GM23338 (cell line): Measurements from ENCODE around the gene KRTAP1-4. TPM values are rescaled to one million over a fixed set of nuclear protein-coding genes. Genes with fewer than 3 reads are reported as not detected.
A peak's percentile ranks its signal among the peaks of the same experiment; 100 is the strongest.

ENCODE experiments used
- ATAC-seq: fragments of 200-7000 bp; cut with Tn5 transposase; 3 replicates; pipeline ENCODE4 v1.9.1; 2020
- DNase-seq: peaks from one replicate; pipeline ENCODE4 v3.0.0-alpha.2; 2015; ENCODE audit warnings: low spot score
- H2AFZ ChIP-seq: fragments of 200-600 bp; sonication (generic); 2 replicates; pipeline ENCODE4 v1.8.0; 2016; ENCODE audit warnings: antibody characterized with exemption, mild to moderate bottlenecking, moderate library complexity
- H3F3A ChIP-seq: fragments of 200-600 bp; sonication (generic); replicated peaks from 2 replicates; pipeline ENCODE4 v1.8.0; 2017; ENCODE audit warnings: antibody characterized with exemption, mixed run types, low read depth
- H3K27ac ChIP-seq: fragments of 200-600 bp; sonication (generic); 2 replicates; pipeline ENCODE4 v1.6.1; 2016; ENCODE audit warnings: low read depth
- H3K27me3 ChIP-seq: fragments of 200-600 bp; sonication (generic); 2 replicates; pipeline ENCODE4 v1.8.0; 2016; ENCODE audit warnings: mild to moderate bottlenecking, mixed run types, moderate library complexity; ENCODE audit not compliant: insufficient read depth
- H3K36me3 ChIP-seq: fragments of 200-600 bp; sonication (generic); 2 replicates; pipeline ENCODE4 v1.8.0; 2016; ENCODE audit warnings: mild to moderate bottlenecking; ENCODE audit not compliant: insufficient read depth
- H3K4me1 ChIP-seq: fragments of 200-600 bp; sonication (generic); 2 replicates; pipeline ENCODE4 v1.8.0; 2016; ENCODE audit warnings: mild to moderate bottlenecking, moderate library complexity; ENCODE audit not compliant: insufficient read depth
- H3K4me2 ChIP-seq: fragments of 200-600 bp; sonication (generic); 2 replicates; pipeline ENCODE4 v1.7.1; 2017; ENCODE audit warnings: mixed run types
- H3K4me3 ChIP-seq: fragments of 200-600 bp; sonication (generic); 2 replicates; pipeline ENCODE4 v1.6.1; 2016; ENCODE audit warnings: mixed run types
- H3K79me2 ChIP-seq: fragments of 200-600 bp; sonication (generic); replicated peaks from 2 replicates; pipeline ENCODE4 v1.8.0; 2017; ENCODE audit warnings: mild to moderate bottlenecking; ENCODE audit not compliant: insufficient read depth
- H3K9me2 ChIP-seq: fragments of 200-600 bp; sonication (generic); 2 replicates; pipeline ENCODE4 v1.8.0; 2017; ENCODE audit not compliant: insufficient read depth
- H4K20me1 ChIP-seq: fragments of 200-600 bp; sonication (generic); replicated peaks from 2 replicates; pipeline ENCODE4 v1.8.0; 2017; ENCODE audit warnings: mild to moderate bottlenecking; ENCODE audit not compliant: insufficient read depth
- H3K27ac Mint-ChIP-seq: 2 replicates; pipeline ENCODE4 v1.8.0; 2020; ENCODE audit warnings: inconsistent platforms, mild to moderate bottlenecking, moderate library complexity, mixed read lengths
- H3K27me3 Mint-ChIP-seq: 3 replicates; pipeline ENCODE4 v1.8.0; 2022; ENCODE audit warnings: low read depth, mild to moderate bottlenecking, moderate library complexity, mixed read lengths, inconsistent platforms; ENCODE audit not compliant: insufficient read depth, poor library complexity
- H3K36me3 Mint-ChIP-seq: 3 replicates; pipeline ENCODE4 v1.8.0; 2021; ENCODE audit warnings: low read depth, mild to moderate bottlenecking, inconsistent platforms, moderate library complexity, mixed read lengths
- H3K4me1 Mint-ChIP-seq: 3 replicates; pipeline ENCODE4 v1.8.0; 2020; ENCODE audit warnings: mild to moderate bottlenecking, inconsistent platforms, mixed read lengths
- H3K4me3 Mint-ChIP-seq: 3 replicates; pipeline ENCODE4 v1.8.0; 2021; ENCODE audit warnings: moderate library complexity, mild to moderate bottlenecking, inconsistent platforms, mixed read lengths
- H3K9me3 Mint-ChIP-seq: 3 replicates; pipeline ENCODE4 v1.8.0; 2020; ENCODE audit warnings: moderate library complexity, mild to moderate bottlenecking, inconsistent platforms, mixed read lengths
- EZH2phosphoT487 ChIP-seq: fragments of 200-600 bp; sonication (generic); IDR thresholded peaks from one replicate; pipeline ENCODE4 v1.8.1; 2018; ENCODE audit warnings: antibody characterized with exemption; ENCODE audit not compliant: unreplicated experiment
- JUNB ChIP-seq: IDR thresholded peaks from one replicate; pipeline ENCODE4 v1.6.1; 2016; ENCODE audit warnings: antibody characterized with exemption; ENCODE audit not compliant: unreplicated experiment
- STAT1 ChIP-seq: IDR thresholded peaks from one replicate; pipeline ENCODE4 v1.6.1; 2016; ENCODE audit warnings: antibody characterized with exemption; ENCODE audit not compliant: unreplicated experiment
- ZNF114 ChIP-seq: fragments of 250-450 bp; sonication (Bioruptor Pico); IDR thresholded peaks from 2 replicates; pipeline ENCODE4 v1.5.0; 2020; ENCODE audit warnings: mild to moderate bottlenecking, moderate library complexity
- ZNF331 ChIP-seq: fragments of 250-450 bp; sonication (Bioruptor Pico); IDR thresholded peaks from 2 replicates; pipeline ENCODE4 v1.5.0; 2020; ENCODE audit warnings: low read depth, mild to moderate bottlenecking, moderate library complexity
- long read RNA-seq: library from polyadenylated mRNA; unstranded; transcript quantifications from one replicate; pipeline ENCODE4 v2.0.0, GENCODE V29; 2020; ENCODE audit not compliant: unreplicated experiment
- polyA plus RNA-seq: library from polyadenylated mRNA; unstranded; fragments of >200 nt; fragmentation: Nextera tagmentation; extraction: Ambion mirVana; gene quantifications from 2 replicates; pipeline ENCODE4 v1.2.1, GENCODE V29; 2016
- total RNA-seq: library from RNA; depleted of rRNA; stranded (reverse); fragments of >200 nt; shearing (Covaris generic); gene quantifications from 2 replicates; pipeline ENCODE4 v1.2.3, GENCODE V29; 2014; rRNA removed
- TF ChIP-seq, protein P1 (sequence below), 2 experiments: fragments of 200-600 bp in 1 of 2; sonication (generic) in 1 of 2; conservative IDR thresholded peaks; 2 replicates each; pipeline versions ENCODE4 v1.5.1 to v1.6.1; 2016 to 2017; ENCODE audit warnings: antibody characterized with exemption in 2 of 2, low read depth in 2 of 2, mild to moderate bottlenecking in 2 of 2, moderate library complexity in 1 of 2
- TF ChIP-seq, protein P2 (sequence below): fragments of 250-450 bp; sonication (Bioruptor Pico); IDR thresholded peaks from 2 replicates; pipeline ENCODE4 v1.5.0; 2020; ENCODE audit warnings: mild to moderate bottlenecking, moderate library complexity
- TF ChIP-seq, protein P3 (sequence below): IDR thresholded peaks from 2 replicates; pipeline ENCODE4 v1.6.1; 2016; ENCODE audit warnings: antibody characterized with exemption

KRTAP1-4 gene
- not detected in 2 replicates for total RNA-seq
- polyA plus RNA-seq, result not detected in 2 replicates
- long read RNA-seq, result 0 reads

- H3K27ac Mint-ChIP-seq, result no peak within 1 kb of the TSS
Measured at GRCh38 chr17:41029633-41030245, at the start of gene KRTAP1-4. TSS of gene KRTAP1-4 (minus strand) at chr17:41030195. CDS start at chr17:41030078, 117 bp downstream.

More at GRCh38 chr17:41029633-41030245, at the start of gene KRTAP1-4:
- Histone ChIP-seq H2AFZ (0 out of 2 replicates have a peak within 1 kb of the TSS, but pooled peaks have one; percentile 3), H3K9me2 (no peaks in the 10 kb centered on the region), H3K27ac (no peak within 1 kb of the TSS), H4K20me1 (no peaks in the 10 kb centered on the region), H3K36me3 (no peaks in the 10 kb centered on the region), H3K4me3 (no peak within 1 kb of the TSS), H3K4me1 (no peaks in the 10 kb centered on the region), H3F3A (no peaks in the 10 kb centered on the region), H3K4me2 (no peak within 1 kb of the TSS), H3K27me3 (no peaks in the 10 kb centered on the region), H3K79me2 (no peaks in the 10 kb centered on the region)
- H3K27me3 Mint-ChIP-seq, result peaks cover 2% of the 10 kb centered on the region
- no peak within 1 kb of the TSS for H3K4me3 Mint-ChIP-seq
- DNase-seq (no peak), ATAC-seq (no peak)
- no peaks in the 10 kb centered on the region for H3K9me3 Mint-ChIP-seq
- H3K36me3 Mint-ChIP-seq, result no peaks in the 10 kb centered on the region
- TF ChIP-seq ZNF114 (no peak), JUNB (no peak), EZH2phosphoT487 (no peak), ZNF331 (CRISPR knock-in tag) (no peak), STAT1 (no peak)
- TF ChIP-seq, protein P1, sequence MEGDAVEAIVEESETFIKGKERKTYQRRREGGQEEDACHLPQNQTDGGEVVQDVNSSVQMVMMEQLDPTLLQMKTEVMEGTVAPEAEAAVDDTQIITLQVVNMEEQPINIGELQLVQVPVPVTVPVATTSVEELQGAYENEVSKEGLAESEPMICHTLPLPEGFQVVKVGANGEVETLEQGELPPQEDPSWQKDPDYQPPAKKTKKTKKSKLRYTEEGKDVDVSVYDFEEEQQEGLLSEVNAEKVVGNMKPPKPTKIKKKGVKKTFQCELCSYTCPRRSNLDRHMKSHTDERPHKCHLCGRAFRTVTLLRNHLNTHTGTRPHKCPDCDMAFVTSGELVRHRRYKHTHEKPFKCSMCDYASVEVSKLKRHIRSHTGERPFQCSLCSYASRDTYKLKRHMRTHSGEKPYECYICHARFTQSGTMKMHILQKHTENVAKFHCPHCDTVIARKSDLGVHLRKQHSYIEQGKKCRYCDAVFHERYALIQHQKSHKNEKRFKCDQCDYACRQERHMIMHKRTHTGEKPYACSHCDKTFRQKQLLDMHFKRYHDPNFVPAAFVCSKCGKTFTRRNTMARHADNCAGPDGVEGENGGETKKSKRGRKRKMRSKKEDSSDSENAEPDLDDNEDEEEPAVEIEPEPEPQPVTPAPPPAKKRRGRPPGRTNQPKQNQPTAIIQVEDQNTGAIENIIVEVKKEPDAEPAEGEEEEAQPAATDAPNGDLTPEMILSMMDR (conservative IDR thresholded peaks at IDR 0.05; ENCODE audit: low read depth in 2 of 2), result no peak
- TF ChIP-seq, protein P2, sequence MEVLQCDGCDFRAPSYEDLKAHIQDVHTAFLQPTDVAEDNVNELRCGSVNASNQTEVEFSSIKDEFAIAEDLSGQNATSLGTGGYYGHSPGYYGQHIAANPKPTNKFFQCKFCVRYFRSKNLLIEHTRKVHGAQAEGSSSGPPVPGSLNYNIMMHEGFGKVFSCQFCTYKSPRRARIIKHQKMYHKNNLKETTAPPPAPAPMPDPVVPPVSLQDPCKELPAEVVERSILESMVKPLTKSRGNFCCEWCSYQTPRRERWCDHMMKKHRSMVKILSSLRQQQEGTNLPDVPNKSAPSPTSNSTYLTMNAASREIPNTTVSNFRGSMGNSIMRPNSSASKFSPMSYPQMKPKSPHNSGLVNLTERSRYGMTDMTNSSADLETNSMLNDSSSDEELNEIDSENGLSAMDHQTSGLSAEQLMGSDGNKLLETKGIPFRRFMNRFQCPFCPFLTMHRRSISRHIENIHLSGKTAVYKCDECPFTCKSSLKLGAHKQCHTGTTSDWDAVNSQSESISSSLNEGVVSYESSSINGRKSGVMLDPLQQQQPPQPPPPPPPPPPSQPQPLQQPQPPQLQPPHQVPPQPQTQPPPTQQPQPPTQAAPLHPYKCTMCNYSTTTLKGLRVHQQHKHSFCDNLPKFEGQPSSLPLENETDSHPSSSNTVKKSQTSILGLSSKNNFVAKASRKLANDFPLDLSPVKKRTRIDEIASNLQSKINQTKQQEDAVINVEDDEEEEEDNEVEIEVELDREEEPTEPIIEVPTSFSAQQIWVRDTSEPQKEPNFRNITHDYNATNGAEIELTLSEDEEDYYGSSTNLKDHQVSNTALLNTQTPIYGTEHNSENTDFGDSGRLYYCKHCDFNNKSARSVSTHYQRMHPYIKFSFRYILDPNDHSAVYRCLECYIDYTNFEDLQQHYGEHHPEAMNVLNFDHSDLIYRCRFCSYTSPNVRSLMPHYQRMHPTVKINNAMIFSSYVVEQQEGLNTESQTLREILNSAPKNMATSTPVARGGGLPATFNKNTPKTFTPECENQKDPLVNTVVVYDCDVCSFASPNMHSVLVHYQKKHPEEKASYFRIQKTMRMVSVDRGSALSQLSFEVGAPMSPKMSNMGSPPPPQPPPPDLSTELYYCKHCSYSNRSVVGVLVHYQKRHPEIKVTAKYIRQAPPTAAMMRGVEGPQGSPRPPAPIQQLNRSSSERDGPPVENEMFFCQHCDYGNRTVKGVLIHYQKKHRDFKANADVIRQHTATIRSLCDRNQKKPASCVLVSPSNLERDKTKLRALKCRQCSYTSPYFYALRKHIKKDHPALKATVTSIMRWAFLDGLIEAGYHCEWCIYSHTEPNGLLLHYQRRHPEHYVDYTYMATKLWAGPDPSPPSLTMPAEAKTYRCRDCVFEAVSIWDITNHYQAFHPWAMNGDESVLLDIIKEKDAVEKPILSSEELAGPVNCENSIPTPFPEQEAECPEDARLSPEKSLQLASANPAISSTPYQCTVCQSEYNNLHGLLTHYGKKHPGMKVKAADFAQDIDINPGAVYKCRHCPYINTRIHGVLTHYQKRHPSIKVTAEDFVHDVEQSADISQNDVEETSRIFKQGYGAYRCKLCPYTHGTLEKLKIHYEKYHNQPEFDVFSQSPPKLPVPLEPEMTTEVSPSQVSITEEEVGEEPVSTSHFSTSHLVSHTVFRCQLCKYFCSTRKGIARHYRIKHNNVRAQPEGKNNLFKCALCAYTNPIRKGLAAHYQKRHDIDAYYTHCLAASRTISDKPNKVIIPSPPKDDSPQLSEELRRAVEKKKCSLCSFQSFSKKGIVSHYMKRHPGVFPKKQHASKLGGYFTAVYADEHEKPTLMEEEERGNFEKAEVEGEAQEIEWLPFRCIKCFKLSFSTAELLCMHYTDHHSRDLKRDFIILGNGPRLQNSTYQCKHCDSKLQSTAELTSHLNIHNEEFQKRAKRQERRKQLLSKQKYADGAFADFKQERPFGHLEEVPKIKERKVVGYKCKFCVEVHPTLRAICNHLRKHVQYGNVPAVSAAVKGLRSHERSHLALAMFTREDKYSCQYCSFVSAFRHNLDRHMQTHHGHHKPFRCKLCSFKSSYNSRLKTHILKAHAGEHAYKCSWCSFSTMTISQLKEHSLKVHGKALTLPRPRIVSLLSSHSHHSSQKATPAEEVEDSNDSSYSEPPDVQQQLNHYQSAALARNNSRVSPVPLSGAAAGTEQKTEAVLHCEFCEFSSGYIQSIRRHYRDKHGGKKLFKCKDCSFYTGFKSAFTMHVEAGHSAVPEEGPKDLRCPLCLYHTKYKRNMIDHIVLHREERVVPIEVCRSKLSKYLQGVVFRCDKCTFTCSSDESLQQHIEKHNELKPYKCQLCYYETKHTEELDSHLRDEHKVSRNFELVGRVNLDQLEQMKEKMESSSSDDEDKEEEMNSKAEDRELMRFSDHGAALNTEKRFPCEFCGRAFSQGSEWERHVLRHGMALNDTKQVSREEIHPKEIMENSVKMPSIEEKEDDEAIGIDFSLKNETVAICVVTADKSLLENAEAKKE (CRISPR knock-in tag), result no peak
- TF ChIP-seq, protein P3, sequence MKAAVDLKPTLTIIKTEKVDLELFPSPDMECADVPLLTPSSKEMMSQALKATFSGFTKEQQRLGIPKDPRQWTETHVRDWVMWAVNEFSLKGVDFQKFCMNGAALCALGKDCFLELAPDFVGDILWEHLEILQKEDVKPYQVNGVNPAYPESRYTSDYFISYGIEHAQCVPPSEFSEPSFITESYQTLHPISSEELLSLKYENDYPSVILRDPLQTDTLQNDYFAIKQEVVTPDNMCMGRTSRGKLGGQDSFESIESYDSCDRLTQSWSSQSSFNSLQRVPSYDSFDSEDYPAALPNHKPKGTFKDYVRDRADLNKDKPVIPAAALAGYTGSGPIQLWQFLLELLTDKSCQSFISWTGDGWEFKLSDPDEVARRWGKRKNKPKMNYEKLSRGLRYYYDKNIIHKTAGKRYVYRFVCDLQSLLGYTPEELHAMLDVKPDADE, result no peak
- no peaks in the 10 kb centered on the region; the same call in 2 of the 3 replicates for H3K4me1 Mint-ChIP-seq
